HepG2 (cell line): ENCODE measurements around the gene MAS1L. TPM values are rescaled to one million over a fixed set of nuclear protein-coding genes. Genes with fewer than 3 reads are reported as not detected.

ENCODE experiments used
- ATAC-seq: fragments of 200-7000 bp; cut with Tn5 transposase; 3 replicates; pipeline ENCODE4 v1.9.1; 2020; ENCODE audit warnings: mild to moderate bottlenecking, moderate library complexity
- BruUV-seq: library from RNA; stranded (reverse); fragments of 400-500 nt; replicated peaks from 2 replicates; lab custom pipeline; 2021; lab: Mats Ljungman, UMichigan
- CTCF ChIA-PET: fragments of 300-600 bp; formaldehyde crosslinking; extraction: SDS; loops from one replicate; lab custom pipeline; 2021; ENCODE audit warnings: low total read pairs, inconsistent platforms, low intra/inter-chr PET ratio; lab: Yijun Ruan, JAX
- POLR2A ChIA-PET: fragments of 350-600 bp; sonication (Branson Sonifier 250); formaldehyde crosslinking; loops from one replicate; lab custom pipeline; 2020; ENCODE audit warnings: antibody characterized with exemption, inconsistent platforms; lab: Yijun Ruan, JAX
- DNase-seq: peaks from one replicate; pipeline ENCODE4 v3.0.0-alpha.2; 2015; ENCODE audit warnings: low spot score
- FAIRE-seq: peaks from 3 replicates; lab custom pipeline; 2011; peaks lifted over from hg19 to GRCh38; lab: Jason Lieb, UNC
- H2AFZ ChIP-seq: one replicate; pipeline ENCODE4 v1.6.1; 2011; ENCODE audit warnings: low read length, inconsistent platforms
- H3K27ac ChIP-seq: fragments of 300-600 bp; 3 replicates; pipeline ENCODE4 v1.8.0; 2011; ENCODE audit warnings: mixed run types, mild to moderate bottlenecking, mixed read lengths, low read length, inconsistent platforms; ENCODE audit not compliant: insufficient read depth; ENCODE audit errors: extremely low read length
- H3K27me3 ChIP-seq, 2 experiments: fragments of 200-600 bp in 1 of 2; 2 replicates in 1 of 2; 3 replicates in 1 of 2; pipeline versions ENCODE4 v1.6.0 to v1.8.0; 2011; ENCODE audit warnings: low read length in 2 of 2, mild to moderate bottlenecking in 2 of 2, moderate library complexity in 2 of 2, inconsistent platforms in 1 of 2; ENCODE audit not compliant: insufficient read depth in 2 of 2, control insufficient read depth in 1 of 2
- H3K36me3 ChIP-seq, 2 experiments: fragments of 200-600 bp in 1 of 2; replicated peaks in 1 of 2; 2 replicates in 1 of 2; 3 replicates in 1 of 2; pipeline versions ENCODE4 v1.5.1 to v1.8.0; 2011; ENCODE audit warnings: low read length in 2 of 2, inconsistent platforms in 1 of 2; ENCODE audit not compliant: insufficient read depth in 2 of 2, control insufficient read depth in 1 of 2
- H3K4me1 ChIP-seq: 2 replicates; pipeline ENCODE4 v1.5.1; 2012; ENCODE audit warnings: low read length, inconsistent platforms; ENCODE audit not compliant: insufficient read depth
- H3K4me2 ChIP-seq: 2 replicates; pipeline ENCODE4 v1.6.0; 2011; ENCODE audit warnings: low read depth, low read length, inconsistent platforms
- H3K4me3 ChIP-seq, 3 experiments: fragments of 200-600 bp in 1 of 3; sonication (generic), shearing (Covaris generic) in 1 of 3; replicated peaks in 1 of 3; 2 replicates each; pipeline ENCODE4 v1.5.1; 2011 to 2016; ENCODE audit warnings: low read length in 3 of 3, inconsistent platforms in 2 of 3, low read depth in 2 of 3, mild to moderate bottlenecking in 2 of 3, control low read depth in 1 of 3, mixed read lengths in 1 of 3; ENCODE audit not compliant: insufficient read depth in 1 of 3
- H3K79me2 ChIP-seq: one replicate; pipeline ENCODE4 v1.6.1; 2011; ENCODE audit warnings: low read length, inconsistent platforms; ENCODE audit not compliant: insufficient read depth
- H3K9ac ChIP-seq: 2 replicates; pipeline ENCODE4 v1.6.0; 2011; ENCODE audit warnings: mild to moderate bottlenecking, low read depth, low read length, inconsistent platforms; ENCODE audit not compliant: insufficient read depth
- H3K9me3 ChIP-seq: 2 replicates; pipeline ENCODE4 v1.5.1; 2012; ENCODE audit warnings: mild to moderate bottlenecking, low read length
- H4K20me1 ChIP-seq: 2 replicates; pipeline ENCODE4 v1.6.0; 2011; ENCODE audit warnings: inconsistent platforms, mild to moderate bottlenecking, low read length, moderate library complexity; ENCODE audit not compliant: insufficient read depth
- EP300 ChIP-seq, 3 experiments: sonication (generic) in 1 of 3; formaldehyde crosslinking in 1 of 3; IDR thresholded peaks; 2 replicates each; pipeline versions ENCODE4 v1.5.1 to v1.6.1; 2011 to 2020; ENCODE audit warnings: low read depth in 2 of 3, low read length in 2 of 3, borderline replicate concordance in 1 of 3, improper control_type of control experiment in 1 of 3, mild to moderate bottlenecking in 1 of 3, missing genetic modification reagents in 1 of 3, moderate library complexity in 1 of 3
- GTF3A ChIP-seq: sonication (generic); formaldehyde crosslinking; conservative IDR thresholded peaks from 2 replicates; pipeline ENCODE4 v1.4.0; 2020; ENCODE audit warnings: mild to moderate bottlenecking, missing genetic modification reagents
- HNRNPUL1 ChIP-seq: fragments of 200-400 bp; formaldehyde crosslinking; IDR thresholded peaks from 2 replicates; pipeline ENCODE4 v1.6.1; 2017; ENCODE audit warnings: low read depth, mild to moderate bottlenecking, low read length, moderate library complexity
- IKZF4 ChIP-seq: sonication (generic); formaldehyde crosslinking; IDR thresholded peaks from 2 replicates; pipeline ENCODE4 v1.5.1; 2020; ENCODE audit warnings: borderline replicate concordance, mild to moderate bottlenecking, low read depth, missing genetic modification reagents; ENCODE audit errors: not compliant biosample characterization
- NR1H2 ChIP-seq: sonication (generic); formaldehyde crosslinking; IDR thresholded peaks from 2 replicates; pipeline ENCODE4 v1.8.1; 2022; ENCODE audit warnings: low read depth, missing genetic modification reagents, borderline replicate concordance
- ZFAT ChIP-seq: sonication (generic); formaldehyde crosslinking; conservative IDR thresholded peaks from 2 replicates; pipeline ENCODE4 v1.8.1; 2023; ENCODE audit warnings: missing genetic modification reagents, inconsistent platforms
- ZKSCAN5 ChIP-seq: sonication (generic); formaldehyde crosslinking; IDR thresholded peaks from 2 replicates; pipeline ENCODE4 v1.5.1; 2020; ENCODE audit warnings: mild to moderate bottlenecking, missing genetic modification reagents
- ZNF441 ChIP-seq: sonication (generic); formaldehyde crosslinking; IDR thresholded peaks from 2 replicates; pipeline ENCODE4 v1.7.0; 2021; ENCODE audit warnings: missing genetic modification reagents, borderline replicate concordance
- ZNF546 ChIP-seq: sonication (generic); formaldehyde crosslinking; conservative IDR thresholded peaks from 2 replicates; pipeline ENCODE4 v1.8.1; 2023; ENCODE audit warnings: mild to moderate bottlenecking, missing genetic modification reagents
- ZNF616 ChIP-seq: sonication (generic); formaldehyde crosslinking; IDR thresholded peaks from 2 replicates; pipeline ENCODE4 v1.5.0; 2020; ENCODE audit warnings: low read depth, mild to moderate bottlenecking, missing genetic modification reagents
- ZNF891 ChIP-seq: sonication (generic); formaldehyde crosslinking; IDR thresholded peaks from 2 replicates; pipeline ENCODE4 v1.5.0; 2020; ENCODE audit warnings: mild to moderate bottlenecking, missing genetic modification reagents
- WGBS: methylation state at CpG from one replicate; pipeline ENCODE4 v1.1.6; 2017; ENCODE audit warnings: low lambda C conversion rate; 5-methylcytosine and 5-hydroxymethylcytosine counted together
- in situ Hi-C: cut with HindIII; loops from 2 replicates; pipeline ENCODE4 v1.10.0; 2017; ENCODE audit warnings: low pct_unique_long_range_greater_than_20kb; ENCODE audit not compliant: extremely low pct_ligation_motif_present
- intact Hi-C: fragments of 100-400 bp; cut with micrococcal nuclease; formaldehyde crosslinking; loops from one replicate; pipeline ENCODE4 v1.10.0; 2022; ENCODE audit not compliant: unreplicated experiment
- polyA plus RNA-seq, 8 experiments: library from polyadenylated mRNA; depleted of rRNA in 3 of 8; stranded (reverse) in 7 of 8; unstranded in 1 of 8; fragments of >200 nt; fragmentation: Illumina TruSeq in 4 of 8; extraction: Trizol in 4 of 8; gene quantifications; 2 replicates each; pipeline versions ENCODE4 v1.2.1 to v1.2.3, GENCODE V29; 2011 to 2016; ENCODE audit warnings: low read depth in 4 of 8, missing spikeins in 1 of 8, mixed read lengths in 1 of 8; ENCODE audit not compliant: insufficient read depth in 1 of 8
- total RNA-seq, 5 experiments: library from RNA; depleted of rRNA; stranded (reverse); fragments of >200 nt; fragmentation: Illumina TruSeq; extraction: Trizol; gene quantifications; 2 replicates each; pipeline ENCODE4 v1.2.3, GENCODE V29; 2016; ENCODE audit warnings: low read depth in 1 of 5
- TF ChIP-seq, protein P1 (sequence below): sonication (generic); formaldehyde crosslinking; IDR thresholded peaks from 2 replicates; pipeline ENCODE4 v1.4.0; 2020; ENCODE audit warnings: missing genetic modification reagents

MAS1L gene
- total and polyA plus RNA-seq, 2 of the 13 experiments (the other 11 are each of a cell fraction or from before 2014, with no cell fraction given), result not detected

DNA sequence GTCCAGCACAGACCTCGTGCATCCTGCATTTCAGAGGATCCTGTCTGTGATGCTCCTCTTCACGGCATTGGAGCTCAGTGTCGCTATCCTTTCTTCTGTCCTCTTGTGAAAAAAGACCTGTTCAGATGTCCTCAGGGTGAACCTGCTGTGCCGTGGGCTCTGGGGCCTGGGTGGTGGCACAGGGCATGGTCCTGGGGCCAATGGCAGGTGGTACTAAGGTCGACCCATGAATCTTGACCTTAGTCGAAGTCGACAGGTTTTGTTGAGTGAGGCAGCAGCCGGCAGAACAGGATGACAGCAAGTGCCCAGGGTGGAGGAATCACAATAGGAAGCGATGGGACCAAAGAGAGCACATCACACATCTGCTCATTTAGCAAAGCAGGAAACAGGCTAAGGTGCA is 22.0 kb upstream of the MAS1L start:
- 35% methylated on average over 7 of the region's 9 CpGs for WGBS
- intact Hi-C loops (no loop called here), in situ Hi-C loops (no loop called here)
- no peak overlapping the region for H3K9ac ChIP-seq
- H3K4me3 ChIP-seq, result no peak overlapping the region
- no peak for TF ChIP-seq GTF3A (CRISPR knock-in tag)
- TF ChIP-seq ZNF891 (CRISPR knock-in tag), result 0 out of 2 replicates have a peak, but pooled peaks have one; percentile 28
- no peak overlapping the region for H3K4me2 ChIP-seq
- no peaks in the 10 kb centered on the region for H4K20me1 ChIP-seq
- peaks cover 0 to 17% of the 10 kb centered on the region in 2 experiments; a peak in 2 of 5 replicates for H3K27me3 ChIP-seq
- no peak overlapping the region for H3K27ac ChIP-seq
- FAIRE-seq (no peak), ATAC-seq (no peak), DNase-seq (no peak)
- no peaks in the 10 kb centered on the region for H3K79me2 ChIP-seq
- CTCF ChIA-PET, result no interaction called here
- no peaks in the 10 kb centered on the region for H3K36me3 ChIP-seq
- no peak overlapping the region for H2AFZ ChIP-seq
- no TSS peak for BruUV-seq
- POLR2A ChIA-PET, result no interaction called here
- H3K9me3 ChIP-seq, result no peaks in the 10 kb centered on the region
- H3K4me1 ChIP-seq, result 0 out of 2 replicates have a peak, but pooled peaks cover 4% of the 10 kb centered on the region

DNA sequence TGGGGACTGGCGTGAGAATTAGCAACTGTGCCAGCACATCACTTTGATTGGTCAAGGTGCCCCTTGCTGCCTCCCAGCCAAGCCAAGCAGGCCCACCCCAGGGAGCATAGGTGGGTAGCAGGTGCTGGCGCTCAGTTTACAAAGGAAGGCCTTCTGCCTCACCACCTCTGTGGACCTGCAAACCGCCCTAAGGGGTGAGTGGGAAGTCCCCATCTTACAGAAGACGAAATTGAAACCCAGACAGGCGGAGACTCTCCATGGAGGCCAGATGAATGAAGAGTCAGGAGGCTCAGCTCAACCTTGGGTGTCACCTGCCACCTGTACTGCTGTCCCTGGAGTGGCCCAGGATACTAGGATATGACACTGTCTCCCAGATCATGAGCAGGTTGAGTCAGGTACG is 21.5 kb upstream of the MAS1L start:
- POLR2A ChIA-PET, result no interaction called here

More for the DNA sequence above, 21.5 kb upstream of the MAS1L start:
- FAIRE-seq (no peak), DNase-seq (no peak), ATAC-seq (no peak)
- 21% methylated on average over 5 of the region's 6 CpGs for WGBS
- Histone ChIP-seq H3K27ac (no peak overlapping the region), H3K9ac (no peak overlapping the region), H4K20me1 (no peaks in the 10 kb centered on the region), H3K4me1 (0 out of 2 replicates have a peak, but pooled peaks cover 4% of the 10 kb centered on the region), H3K27me3 (peaks cover 0 to 17% of the 10 kb centered on the region in 2 experiments; a peak in 2 of 5 replicates), H3K4me2 (no peak overlapping the region), H3K79me2 (no peaks in the 10 kb centered on the region), H2AFZ (no peak overlapping the region), H3K4me3 (no peak overlapping the region), H3K9me3 (no peaks in the 10 kb centered on the region), H3K36me3 (no peaks in the 10 kb centered on the region)
- CTCF ChIA-PET, result no interaction called here
- in situ Hi-C loops, result no loop called here
- no TSS peak for BruUV-seq
- TF ChIP-seq ZFAT (CRISPR knock-in tag) (no peak), ZNF441 (CRISPR knock-in tag) (no peak), EP300 (IDR thresholded peaks at IDR 0.05; ENCODE audit: low read depth in 2 of 2, low read length in 2 of 2) (no peak), EP300 (CRISPR knock-in tag; IDR thresholded peaks at IDR 0.05; ENCODE audit: borderline replicate concordance) (no peak), NR1H2 (CRISPR knock-in tag) (no peak), IKZF4 (CRISPR knock-in tag) (no peak), ZNF616 (CRISPR knock-in tag) (no peak), ZNF546 (CRISPR knock-in tag) (no peak), ZKSCAN5 (no peak), HNRNPUL1 (no peak)
- TF ChIP-seq, protein P1, sequence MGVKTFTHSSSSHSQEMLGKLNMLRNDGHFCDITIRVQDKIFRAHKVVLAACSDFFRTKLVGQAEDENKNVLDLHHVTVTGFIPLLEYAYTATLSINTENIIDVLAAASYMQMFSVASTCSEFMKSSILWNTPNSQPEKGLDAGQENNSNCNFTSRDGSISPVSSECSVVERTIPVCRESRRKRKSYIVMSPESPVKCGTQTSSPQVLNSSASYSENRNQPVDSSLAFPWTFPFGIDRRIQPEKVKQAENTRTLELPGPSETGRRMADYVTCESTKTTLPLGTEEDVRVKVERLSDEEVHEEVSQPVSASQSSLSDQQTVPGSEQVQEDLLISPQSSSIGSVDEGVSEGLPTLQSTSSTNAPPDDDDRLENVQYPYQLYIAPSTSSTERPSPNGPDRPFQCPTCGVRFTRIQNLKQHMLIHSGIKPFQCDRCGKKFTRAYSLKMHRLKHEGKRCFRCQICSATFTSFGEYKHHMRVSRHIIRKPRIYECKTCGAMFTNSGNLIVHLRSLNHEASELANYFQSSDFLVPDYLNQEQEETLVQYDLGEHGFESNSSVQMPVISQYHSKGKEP (CRISPR knock-in tag), result no peak
- intact Hi-C loops, result no loop called here
